Mononuclear cell (primary cell): ENCODE data around the gene PITPNC1. TPM values are rescaled to one million over a fixed set of nuclear protein-coding genes. Genes with fewer than 3 reads are reported as not detected.
"Not testable (repeated sequence)": the region's sequence is repeated elsewhere in the genome, so short reads cannot be mapped to it uniquely, and the experiment has no call there.

ENCODE experiments used
- H3K27me3 ChIP-seq: 2 replicates; pipeline ENCODE4 v1.6.0; 2011; ENCODE audit warnings: low read length, control low read depth; ENCODE audit not compliant: insufficient read depth
- H3K4me1 ChIP-seq: 2 replicates; pipeline ENCODE4 v1.5.1; 2011; ENCODE audit warnings: mild to moderate bottlenecking, low read length, control low read depth; ENCODE audit not compliant: insufficient read depth
- H3K4me3 ChIP-seq: 2 replicates; pipeline ENCODE4 v1.5.1; 2011; ENCODE audit warnings: mild to moderate bottlenecking, low read length, moderate library complexity
- H3K9me3 ChIP-seq: 2 replicates; pipeline ENCODE4 v1.5.1; 2011; ENCODE audit warnings: low read depth, mild to moderate bottlenecking, control low read depth, low read length
- total RNA-seq: library from RNA; depleted of rRNA; stranded (reverse); fragments of >200 nt; gene quantifications from one replicate; pipeline ENCODE4 v1.2.3, GENCODE V29; 2012

Gene PITPNC1
- total RNA-seq, 1 donor: 52.8 TPM

- not testable (repeated sequence) for H3K4me3 ChIP-seq, H3K4me1 ChIP-seq, H3K27me3 ChIP-seq, H3K9me3 ChIP-seq
Measured at GRCh38 chr17:67727152-67728039, 350.3 kb downstream of the PITPNC1 start.

GRCh38 chr17:67729903-67730302, 352.8 kb downstream of the PITPNC1 start:
- no peak overlapping the region for H3K4me3 ChIP-seq
- no peaks in the 10 kb centered on the region for H3K27me3 ChIP-seq
- no peaks in the 10 kb centered on the region for H3K9me3 ChIP-seq
- H3K4me1 ChIP-seq: peaks cover 4% of the 10 kb centered on the region

DNA sequence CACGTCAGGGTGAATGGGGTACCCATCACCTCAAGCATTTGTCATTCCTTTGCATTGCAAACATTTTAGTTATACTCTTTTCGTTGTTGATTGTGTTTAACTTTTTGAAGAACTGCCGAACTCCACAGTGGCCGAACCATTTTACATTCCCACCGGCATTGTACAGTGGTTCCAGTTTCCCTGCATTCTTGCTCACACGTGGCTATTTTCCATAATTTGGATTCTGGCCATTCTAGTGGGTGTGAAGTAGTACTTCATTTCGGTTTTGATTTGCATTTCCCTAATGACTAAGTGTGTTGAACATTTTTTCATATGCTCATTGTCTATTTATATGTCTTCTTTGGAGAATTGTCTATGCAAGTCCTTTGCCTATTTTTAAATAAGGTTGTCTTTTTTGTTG, 353.6 kb downstream of the PITPNC1 start:
- no peaks in the 10 kb centered on the region for H3K9me3 ChIP-seq
- peaks cover 4% of the 10 kb centered on the region for H3K4me1 ChIP-seq
- H3K27me3 ChIP-seq: no peaks in the 10 kb centered on the region
- no peak overlapping the region for H3K4me3 ChIP-seq

DNA sequence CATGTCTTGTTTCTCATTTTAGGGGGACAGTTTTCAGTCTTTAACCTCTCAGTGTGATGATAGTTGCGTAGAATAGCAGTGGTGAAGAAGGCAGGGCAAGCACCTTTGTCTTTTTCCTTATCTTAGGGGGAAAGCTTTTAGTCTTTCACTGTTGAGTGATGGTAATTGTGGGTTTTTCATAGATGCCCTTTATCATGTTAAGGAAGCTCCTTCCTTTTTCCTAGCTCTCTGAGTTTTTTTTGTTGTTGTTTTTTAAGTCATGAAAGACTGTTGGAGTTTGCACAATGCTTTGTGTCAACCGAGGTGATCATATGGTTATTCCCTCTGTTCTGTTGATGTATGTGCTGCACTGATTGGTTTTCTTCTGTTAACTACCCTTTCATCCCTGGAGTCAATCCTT, 356.4 kb downstream of the PITPNC1 start:
- H3K4me3 ChIP-seq: no peak overlapping the region

GRCh38 chr17:67737145-67737544, 360.1 kb downstream of the PITPNC1 start:
- Histone ChIP-seq H3K27me3 (no peaks in the 10 kb centered on the region), H3K4me1 (peaks cover 4% of the 10 kb centered on the region), H3K4me3 (no peak overlapping the region), H3K9me3 (no peaks in the 10 kb centered on the region)

More for the DNA sequence above, 356.4 kb downstream of the PITPNC1 start:
- H3K9me3 ChIP-seq: no peaks in the 10 kb centered on the region
- H3K27me3 ChIP-seq: no peaks in the 10 kb centered on the region
- H3K4me1 ChIP-seq: peaks cover 4% of the 10 kb centered on the region

- Histone ChIP-seq H3K4me1 (no peaks in the 10 kb centered on the region), H3K4me3 (no peak overlapping the region), H3K27me3 (no peaks in the 10 kb centered on the region), H3K9me3 (no peaks in the 10 kb centered on the region)
Measured at GRCh38 chr17:67742025-67742424, 364.9 kb downstream of the PITPNC1 start.

Other genes starting within 250 kb of the PITPNC1 start
- 247 TPM for gene HELZ, start 132.1 kb upstream of the PITPNC1 start, total RNA-seq
- gene PSMD12, start 10.7 kb upstream of the PITPNC1 start, total RNA-seq: 40.3 TPM